Measurements from ENCODE around the gene LYPD1.
"Not testable (repeated sequence)": the region's sequence is repeated elsewhere in the genome, so short reads cannot be mapped to it uniquely, and the experiment has no call there.

Gene LYPD1, protein sequence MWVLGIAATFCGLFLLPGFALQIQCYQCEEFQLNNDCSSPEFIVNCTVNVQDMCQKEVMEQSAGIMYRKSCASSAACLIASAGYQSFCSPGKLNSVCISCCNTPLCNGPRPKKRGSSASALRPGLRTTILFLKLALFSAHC

DNA sequence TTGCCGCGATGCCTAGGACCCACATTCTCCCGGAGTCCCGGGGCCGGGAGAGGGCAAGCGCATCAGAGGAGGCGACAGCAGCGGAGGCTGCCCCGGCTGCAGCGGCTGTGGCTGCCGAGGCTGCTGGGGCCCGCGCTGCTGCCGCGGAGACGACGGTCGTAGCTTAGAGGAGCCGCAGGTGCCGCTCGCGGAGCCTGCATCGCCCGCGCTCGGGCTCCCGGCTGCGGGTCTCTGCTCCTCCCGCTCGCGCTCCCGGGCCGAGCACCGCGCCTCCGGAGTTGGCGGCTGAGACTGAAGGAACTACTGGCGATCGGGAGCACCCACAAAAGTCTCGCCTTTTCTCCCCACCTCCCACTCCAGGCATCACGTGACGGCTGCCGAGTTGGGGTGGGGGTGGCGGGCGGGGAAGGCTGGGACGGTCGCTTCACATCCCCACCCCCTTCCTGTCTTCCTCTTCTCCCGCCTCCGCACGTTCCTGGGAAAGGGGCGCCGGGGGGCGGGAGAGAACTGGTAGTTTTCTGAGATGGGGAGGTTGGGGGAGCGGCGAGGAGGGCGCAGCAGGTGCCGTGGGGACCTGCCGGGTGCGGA is at the start of gene LYPD1:
Gene LYPD1, minus strand, starts transcription at position 298 of the 588 bp plus-strand sequence. Its CDS starts 273 bp downstream, at position 25.
- DNase-seq: no peak

DNA sequence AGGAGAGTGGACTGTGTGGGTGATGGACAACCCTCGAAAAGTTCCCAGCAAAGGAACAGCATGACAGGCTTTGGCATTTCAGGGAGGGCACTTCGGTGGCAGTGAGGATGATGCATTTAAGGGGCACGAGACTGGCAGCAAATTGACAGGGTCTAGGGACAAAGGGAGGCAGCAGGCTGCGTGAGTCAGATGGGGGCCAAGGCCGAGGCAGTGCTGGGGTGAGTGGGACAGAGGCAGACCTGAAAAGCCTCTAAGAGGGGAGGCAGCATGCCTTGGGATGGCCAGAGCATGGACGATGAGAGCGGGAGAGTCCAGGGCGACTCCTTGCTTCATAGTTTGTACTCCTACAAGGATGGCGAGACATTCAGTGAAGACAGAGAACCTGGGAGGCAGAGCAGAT is 49.5 kb upstream of the LYPD1 start:
- no peak for DNase-seq

DNA sequence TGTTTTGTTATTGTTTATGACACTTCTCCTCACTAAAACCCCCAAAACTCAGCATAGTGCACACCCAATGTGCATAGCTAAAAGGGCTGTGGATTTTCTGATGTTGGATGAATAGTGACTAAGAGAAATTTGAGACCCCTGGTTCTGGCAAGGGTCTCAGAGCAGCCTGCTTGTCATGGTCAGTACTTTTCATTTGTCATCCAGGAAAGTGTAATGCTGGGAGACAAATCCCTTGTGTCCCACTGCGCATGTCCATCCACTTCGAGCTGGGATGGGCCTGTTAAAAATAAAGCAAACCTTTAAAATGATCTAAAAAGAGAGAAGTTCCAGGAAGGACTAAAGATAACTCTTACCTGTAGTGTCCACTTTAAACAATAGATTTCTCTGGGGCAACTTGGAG is 46.9 kb upstream of the LYPD1 start:
- no peak for DNase-seq

DNA sequence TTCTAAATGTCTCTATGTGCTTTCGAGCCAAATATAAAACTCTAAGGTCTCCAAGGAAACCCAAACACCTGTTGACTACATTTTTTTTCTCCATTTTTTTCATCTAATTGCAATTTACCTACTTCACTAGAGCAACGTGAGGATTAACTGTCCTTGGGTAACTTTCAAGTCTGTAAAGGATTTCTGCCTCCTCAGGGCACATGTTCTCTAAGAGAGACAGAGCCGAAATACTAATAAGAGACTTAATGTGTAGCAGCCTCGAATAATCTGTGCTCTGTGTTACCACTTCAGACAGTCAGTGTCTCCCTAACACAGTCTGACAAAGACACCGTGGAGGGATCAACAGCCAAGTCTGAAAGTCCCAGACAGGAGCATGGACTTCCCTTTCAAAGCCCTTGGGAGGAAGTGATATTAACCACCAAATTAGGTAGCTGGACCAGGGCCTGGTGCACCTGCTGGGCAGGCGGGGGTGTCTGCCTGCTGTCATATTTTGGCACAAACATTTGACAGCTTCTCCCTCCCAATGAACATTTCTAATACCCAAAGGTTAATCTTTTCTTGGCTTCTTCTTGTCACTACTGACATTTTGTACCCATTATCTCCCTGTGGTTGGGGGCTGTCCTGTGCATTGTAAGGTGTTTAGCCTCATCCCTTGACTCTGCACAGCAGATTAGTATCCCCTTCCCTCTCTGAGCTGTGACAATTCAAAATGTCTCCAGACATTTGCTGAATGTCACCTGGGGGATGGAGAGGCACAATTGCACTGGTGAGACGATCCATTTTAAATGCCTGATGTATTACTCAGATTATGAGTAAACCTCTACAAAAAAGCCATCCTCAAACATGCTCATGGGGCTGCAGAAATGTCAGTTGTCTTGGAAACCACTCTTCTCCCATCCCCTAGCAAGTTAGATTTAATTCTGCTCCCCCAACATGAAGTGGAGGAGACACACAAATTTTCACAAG is 45.7 kb upstream of the LYPD1 start:
- no peak for DNase-seq

DNA sequence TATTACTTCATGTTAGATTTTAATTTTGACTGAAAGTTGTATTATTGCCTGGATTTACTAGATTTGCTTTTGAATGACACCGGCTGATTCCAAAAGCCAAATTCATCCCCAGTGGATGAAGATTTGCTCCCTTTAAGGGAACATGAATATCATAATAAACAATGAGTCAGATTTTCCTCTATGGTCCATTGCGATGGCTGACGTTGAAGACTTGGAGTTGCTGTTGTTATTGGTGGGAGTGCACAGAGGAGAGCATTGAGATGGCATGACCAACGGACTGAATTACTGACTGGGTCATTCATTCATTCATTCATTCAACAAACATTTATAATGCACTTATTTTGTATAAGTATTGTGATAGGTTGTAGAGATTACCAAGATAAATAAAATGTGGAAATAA is 33.4 kb upstream of the LYPD1 start:
- no peak for DNase-seq

DNA sequence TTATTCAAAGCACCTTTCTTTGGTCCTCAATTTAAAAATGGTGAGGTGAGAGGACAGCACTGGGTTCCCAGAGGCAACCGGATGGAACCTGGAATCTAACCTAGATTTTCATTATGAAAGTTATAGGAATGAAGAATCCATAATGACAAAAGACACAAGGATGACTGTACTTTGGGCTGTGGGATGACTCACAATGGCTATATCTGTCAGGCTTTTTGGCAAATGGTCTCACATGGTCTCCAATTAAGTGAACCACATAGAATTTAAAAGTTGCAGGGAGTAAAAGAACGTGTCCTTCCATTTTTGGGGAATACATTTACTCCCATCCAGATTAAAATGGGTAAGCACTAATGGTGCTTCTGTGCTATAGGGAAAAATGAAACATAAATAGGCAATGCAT is 31.8 kb upstream of the LYPD1 start:
- DNase-seq: no peak

DNA sequence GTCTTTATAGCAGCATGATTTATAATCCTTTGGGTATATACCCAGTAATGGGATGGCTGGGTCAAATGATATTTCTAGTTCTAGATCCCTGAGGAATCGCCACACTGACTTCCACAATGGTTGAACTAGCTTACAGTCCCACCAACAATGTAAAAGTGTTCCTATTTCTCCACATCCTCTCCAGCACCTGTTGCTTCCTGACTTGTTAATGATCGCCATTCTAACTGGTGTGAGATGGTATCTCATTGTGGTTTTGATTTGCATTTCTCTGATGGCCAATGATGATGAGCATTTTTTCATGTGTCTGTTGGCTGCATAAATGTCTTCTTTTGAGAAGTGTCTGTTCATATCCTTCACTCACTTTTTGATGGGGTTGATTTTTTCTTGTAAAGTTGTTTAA is 29.8 kb upstream of the LYPD1 start:
- DNase-seq: not testable (repeated sequence)

DNA sequence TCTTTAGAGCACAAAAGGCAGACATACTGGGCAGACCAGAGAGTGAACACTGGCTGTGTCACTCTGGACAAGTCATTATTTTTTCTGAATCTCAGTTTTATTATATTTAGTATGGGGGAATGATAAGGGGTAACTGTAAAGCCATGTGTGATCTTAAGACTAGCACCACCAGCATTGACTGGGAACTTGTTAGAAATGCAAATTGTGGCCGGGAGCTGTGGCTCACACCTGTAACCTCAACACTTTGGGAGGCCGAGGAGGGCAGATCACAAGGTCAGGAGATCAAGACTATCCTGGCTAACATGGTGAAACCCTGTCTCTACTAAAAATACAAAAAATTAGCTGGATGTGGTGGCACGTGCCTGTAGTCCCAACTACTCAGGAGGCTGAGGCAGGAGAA is 28.3 kb upstream of the LYPD1 start:
- not testable (repeated sequence) for DNase-seq

DNA sequence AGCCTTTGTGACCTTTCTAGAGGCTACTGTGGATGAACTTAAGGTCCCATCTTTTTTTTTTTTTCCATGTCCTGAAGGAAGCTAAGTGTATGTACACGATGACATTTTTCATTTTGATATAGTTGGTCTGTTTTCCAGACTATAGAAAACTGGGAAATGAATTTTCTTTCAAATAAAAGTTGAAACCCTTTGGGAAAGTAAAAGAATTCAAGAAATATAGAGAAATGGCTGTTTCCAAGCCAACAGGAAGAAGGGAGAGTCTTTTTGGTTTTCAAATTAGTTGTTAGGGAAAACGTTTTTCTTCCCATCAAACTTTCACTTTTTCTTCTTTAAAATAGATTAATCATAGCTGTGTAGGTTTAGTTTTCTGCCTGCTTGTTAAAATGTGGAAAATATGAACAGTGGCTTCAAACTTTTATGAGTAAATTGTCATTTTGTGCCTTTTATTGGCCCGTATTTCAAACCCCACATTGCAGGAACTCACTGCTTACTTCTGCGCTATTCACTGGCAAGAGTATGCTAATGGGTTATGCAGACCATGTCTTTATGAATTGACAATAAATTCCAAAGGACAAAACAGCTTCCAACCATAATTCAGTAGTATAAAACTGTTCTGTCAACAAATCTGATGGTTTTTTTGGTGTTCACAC is 27.7 kb upstream of the LYPD1 start:
- no peak for DNase-seq

DNA sequence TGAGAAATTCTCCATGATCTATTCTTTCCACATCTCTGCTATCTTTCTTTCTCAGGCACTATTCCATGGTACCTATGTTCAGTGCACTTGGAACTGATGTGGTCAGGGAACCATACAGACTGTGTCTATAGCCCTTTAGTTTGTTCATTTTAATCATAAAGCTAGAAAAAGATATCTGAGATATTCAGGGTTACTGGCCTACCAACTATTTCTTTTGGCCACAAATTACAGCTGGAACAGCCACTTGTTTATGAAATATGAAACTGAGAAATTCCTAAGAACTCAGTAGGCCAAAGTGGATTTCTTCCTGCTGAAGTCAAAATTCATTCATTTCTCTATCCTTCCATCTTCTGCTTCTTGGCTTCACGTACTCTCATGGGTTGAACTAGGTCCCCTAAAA is 22.8 kb upstream of the LYPD1 start:
- no peak for DNase-seq

DNA sequence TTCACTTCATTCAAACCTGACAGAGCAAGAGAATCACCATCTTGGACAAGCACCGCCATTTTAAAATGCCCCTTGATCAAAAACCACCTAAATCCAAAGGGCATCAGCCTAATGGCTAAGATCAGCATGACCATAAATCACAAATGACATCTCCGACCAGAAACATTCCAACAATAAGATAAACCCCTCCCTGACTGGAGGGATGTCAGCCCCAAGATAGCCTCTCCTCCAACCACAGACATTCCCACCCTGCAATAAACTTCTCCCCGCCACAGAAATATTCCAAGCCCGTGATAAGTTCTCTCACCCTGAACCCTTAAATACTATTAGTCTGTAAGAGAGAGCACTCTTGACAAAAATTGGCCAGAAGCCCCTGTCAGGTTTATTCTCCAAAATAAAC is 21.6 kb upstream of the LYPD1 start:
- no peak for DNase-seq

DNA sequence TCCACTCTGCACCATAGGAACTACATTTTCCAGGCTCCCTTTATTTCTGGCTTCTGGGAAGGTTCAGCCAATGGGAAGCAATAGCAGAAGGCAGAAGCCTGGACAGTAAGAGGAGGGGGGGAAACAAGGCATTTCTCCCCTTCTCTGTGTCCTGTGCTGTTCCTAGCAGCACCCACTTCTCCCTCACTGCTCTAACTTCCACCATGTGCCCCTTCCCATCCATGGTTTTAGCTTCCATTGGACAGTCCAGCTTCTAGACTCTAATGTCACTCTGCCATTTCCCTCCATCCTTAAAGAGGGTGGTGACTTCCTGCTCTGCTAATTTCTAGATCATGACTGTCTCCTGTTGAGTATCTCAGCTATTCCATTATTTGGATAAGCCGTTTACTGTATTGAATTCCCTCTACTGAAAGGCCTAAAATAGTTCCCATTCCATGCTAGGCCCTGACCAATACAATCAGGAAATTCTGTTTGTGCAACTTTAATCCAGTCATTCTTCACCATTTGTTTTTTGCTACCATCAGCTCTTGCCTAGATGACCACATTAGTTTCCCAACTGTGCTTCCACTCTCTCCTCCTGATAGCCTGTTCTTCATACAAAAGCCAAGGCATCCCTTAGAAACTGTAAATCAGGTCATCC is 20.8 kb upstream of the LYPD1 start:
- DNase-seq: no peak

DNA sequence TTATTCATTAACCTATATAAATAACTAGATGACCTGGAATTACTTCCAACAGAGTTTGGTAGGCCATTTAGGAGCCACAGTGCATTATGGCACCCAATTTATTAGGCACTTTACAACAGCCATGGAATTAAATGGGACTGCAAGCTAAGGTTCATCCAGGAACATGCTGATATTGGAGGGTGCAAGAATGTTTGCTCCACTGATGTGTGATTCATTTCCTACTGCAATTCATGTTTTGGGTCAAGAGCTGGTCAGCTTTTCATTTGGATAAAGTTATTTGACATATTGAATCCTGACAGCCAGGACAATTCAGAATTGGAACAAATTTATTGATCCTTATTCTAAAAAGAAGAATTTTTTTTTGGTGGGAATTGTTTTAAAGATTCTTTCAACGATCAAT is 11.8 kb upstream of the LYPD1 start:
- no peak for DNase-seq

DNA sequence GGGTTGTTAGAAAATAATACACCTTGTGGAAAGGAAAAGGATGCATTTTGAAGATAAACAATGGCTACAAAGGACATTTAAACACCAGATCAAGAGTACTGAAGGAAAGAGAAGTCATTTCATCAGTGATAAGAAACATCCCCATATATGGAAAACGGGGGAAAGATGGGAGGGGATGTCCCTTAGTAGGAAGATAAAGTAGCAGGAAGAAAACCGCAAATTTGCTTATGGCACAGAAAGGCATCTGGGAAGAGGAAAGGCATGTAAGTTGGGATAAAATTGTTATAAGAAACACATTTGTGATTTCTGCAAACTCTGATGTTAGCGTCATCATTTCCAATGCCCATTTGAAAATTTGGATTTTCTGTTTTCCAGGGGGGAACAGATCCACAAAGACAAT is 10.5 kb upstream of the LYPD1 start:
- DNase-seq: no peak

DNA sequence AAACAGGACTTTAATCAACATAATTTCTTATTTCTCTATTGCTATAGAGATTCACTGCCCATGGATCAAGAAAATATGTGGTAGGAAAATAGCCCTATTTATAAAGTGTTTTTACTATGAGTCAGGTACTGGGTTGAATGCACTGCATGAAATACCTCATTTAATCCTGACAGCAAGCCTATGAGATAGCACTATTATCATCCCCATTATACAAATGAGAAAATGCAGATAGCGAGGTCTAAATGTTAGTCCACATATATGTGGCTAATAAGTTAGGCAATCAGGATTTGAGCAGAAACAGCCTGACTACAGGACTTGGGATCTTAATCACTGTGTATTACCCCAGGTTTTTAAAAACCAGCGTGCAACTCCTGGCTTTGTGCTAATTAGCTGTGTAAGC is 8.5 kb upstream of the LYPD1 start:
- no peak for DNase-seq

DNA sequence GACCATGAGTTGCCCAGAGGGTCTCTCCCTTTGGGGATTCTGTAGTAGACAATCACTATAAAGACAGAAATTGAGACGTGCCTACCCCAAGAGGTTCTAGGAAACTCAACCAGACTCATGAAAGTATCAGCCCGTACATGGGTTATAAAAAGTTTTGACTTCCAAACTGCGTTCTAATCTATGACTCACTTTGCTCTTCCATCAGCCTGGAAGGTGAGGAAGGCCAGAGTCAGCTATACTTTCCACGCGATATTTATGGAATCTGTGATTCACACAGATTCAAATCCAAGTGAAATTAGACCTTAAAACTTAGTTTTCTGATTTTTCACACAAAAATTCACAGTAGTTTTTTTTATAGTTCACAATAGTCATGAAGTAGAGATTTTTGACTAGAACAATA is 7.7 kb upstream of the LYPD1 start:
- no peak for DNase-seq

DNA sequence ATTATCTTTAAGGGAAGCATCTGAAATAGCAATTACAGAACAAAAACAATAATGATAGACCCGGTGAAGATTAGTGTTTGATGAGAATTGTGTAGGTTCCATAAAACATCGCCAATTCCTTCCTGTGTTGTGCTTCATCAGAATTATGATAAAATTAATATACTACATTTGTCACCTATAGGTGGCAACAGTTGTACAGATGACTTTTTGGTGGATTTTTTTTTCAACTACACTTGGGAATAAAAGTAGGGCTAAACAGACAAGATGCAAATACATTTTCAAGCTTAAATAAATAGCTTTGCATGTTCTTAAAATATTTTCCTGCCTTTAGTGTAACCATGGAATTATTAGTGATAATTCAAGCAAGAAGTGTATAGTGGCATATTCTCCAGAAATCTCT is 7.0 kb upstream of the LYPD1 start:
- no peak for DNase-seq

DNA sequence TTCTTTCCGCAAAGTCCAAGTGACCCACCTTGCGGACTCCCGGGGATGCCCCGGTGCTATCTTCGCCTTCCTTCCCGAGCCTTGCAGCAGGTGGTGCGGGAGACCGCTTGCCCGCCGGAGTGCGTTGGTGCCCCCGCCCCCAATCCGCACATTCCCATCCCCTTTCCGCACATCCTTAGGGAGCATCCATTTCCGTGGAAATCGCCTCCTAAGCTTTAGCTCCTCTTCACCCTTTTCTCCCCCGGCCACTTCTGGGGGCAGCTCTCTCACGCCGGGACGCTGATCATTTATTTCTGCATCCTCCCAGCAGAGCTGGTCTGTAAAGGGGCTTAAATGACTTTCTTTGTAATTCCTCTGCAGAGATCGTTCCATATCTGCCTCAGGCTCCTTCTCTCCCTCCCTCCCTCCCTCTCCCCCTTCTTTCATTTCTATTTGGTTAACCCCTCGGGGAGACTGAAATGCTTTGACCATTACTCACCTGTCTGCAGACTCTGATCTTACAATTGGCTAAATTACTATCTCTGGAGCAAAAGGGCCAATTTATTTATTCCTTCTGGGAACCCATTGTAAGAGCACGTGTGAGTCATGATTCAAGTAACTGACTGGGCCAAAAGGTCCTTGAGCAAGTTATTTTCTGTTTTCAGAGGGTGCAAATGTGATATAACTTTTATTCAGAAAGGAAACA is 1.3 kb upstream of the LYPD1 start:
- no peak for DNase-seq

DNA sequence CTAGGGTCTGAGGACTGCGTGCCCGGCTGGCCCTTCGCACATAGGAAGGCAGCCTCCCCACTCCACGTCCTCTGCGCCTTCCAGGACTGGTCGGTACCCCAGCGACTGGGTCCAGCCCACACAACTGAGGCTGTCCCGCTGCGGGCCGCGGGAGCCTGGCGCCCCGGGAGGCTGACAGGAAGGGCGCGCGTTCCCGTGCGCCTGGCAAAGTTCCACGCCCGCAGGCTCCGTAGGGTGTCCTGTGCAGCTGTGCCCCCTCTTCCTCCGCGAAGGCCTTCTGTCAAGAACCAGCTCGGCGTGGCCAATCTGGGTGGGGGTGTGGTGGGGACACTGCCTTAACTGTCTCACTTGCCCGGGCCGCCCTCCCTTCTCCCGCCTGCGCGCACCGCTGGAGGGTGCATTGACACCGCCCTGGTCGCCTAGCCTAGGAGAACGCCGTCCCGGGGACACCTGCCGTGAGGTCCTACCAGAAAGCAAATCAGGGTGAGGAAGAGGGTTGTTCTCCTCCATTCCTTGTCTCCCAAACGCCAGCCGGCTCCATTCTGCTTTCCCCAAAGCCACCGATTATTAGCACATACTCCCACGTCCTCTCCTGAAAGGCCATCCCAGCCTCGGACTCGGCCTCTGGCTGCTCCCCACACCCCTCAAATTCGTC is 618 bp upstream of the LYPD1 start:
- DNase-seq: no peak

DNA sequence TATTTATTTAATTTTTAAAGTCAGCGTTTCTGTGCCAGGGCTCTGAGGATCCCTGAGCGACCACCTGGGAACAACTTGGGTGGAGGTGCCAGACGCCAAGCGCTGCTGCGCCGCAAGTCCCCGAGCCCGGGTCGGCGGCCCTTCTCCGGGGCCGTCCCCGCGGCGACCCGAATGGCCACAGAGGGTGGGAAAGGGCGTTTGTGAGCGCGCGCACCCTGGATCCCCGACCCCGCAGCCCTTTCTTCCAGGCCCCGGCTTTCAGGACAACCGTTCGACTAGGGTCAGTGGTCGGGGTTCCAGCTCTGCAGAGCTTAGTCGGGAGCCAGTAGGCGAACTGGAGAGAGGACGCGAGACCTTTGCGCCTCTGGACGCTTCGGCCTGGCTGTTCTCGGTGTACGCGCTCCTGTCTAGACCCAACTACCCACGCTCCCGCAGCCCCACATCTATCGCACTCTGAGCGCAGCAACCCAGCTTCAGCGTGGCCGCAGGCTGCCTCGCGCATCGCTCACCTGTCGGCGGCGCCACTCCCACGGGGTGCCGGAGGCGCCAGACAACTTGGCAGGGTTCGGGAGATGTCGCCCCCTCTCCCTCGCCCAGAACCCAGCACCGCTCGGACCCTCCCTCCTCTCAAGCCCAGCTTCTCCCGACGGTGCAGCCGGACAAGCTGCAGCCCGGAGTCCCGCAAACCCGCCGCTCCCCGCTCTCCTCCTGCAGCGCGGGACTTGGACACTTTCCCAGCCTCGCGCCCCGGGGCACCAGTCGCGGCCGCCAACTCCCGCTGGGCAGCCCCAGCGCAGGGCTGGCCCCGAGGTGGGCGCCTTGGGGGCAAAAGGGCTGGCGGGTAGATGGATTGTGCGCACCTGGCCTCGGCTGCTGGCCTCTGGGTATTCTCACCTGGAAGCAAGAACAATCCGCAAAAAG is 758 bp downstream of the LYPD1 start:
- no peak for DNase-seq
